Measurements from ENCODE around the gene OCIAD2.
A peak's percentile ranks its signal among the peaks of the same experiment; 100 is the strongest.

OCIAD2 gene, protein sequence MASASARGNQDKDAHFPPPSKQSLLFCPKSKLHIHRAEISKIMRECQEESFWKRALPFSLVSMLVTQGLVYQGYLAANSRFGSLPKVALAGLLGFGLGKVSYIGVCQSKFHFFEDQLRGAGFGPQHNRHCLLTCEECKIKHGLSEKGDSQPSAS

DNA sequence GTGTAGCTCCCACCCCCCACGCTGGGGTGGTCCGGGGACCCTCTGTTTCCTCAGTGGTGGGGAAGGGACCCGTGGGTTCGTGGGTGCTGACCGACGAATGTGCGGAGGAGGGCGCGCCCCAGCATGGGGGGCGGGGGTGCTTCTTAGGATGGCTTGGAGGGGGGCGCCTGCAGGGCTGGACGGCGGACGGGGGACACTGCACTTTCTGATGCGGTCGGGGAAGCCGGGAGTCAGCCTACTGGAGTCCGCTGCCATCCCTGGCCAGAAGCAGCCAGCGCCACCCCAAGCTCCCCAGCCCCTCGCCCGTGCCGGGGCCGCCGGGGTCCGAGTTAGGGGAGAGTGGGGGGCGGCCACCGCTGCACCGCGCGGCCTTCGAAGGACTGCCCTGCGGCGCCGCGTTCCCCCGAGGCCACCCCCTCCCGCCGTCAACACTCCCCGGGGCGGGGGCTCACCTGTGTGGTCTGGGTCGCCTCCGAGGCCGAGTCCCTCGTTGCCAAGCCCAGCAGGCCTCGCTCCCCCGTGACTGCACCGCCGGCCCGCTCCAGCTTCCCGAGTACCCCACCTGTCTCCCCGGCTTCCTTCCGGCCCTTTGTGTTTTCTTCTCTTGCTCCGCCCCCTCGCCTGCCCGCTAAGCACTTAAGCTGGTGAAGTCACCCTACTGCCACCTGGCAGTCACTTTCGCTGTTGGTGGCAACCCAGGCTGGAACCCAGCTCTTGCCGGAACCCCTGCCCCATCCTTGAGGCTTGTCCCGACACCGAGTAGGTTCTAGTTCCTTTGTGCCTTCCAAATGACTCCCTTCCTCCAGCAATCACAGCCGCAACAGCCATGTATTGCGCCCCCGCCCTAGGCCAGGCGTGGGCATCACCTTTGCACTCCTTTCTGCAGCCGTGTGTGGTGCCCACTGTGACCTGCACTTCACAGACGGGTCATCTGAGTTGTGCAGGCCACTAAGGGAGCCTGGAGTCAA, at the start of gene OCIAD2:
Gene OCIAD2, minus strand, starts transcription at position 569 of the 968 bp plus-strand sequence. CDS start 2,225 bp downstream, outside the sequence.
- Histone ChIP-seq H3K27me3 (ENCODE audit: insufficient read depth, low read length) (no peaks in the 10 kb centered on the region), H3K27ac (ENCODE audit: low read length) (no peak within 1 kb of the TSS), H3K4me3 (ENCODE audit: low read length) (peak within 1 kb of the TSS; percentile 62), H3K4me1 (ENCODE audit: insufficient read depth, low read length) (peaks cover 3% of the 10 kb centered on the region; the same call in 1 of the 2 replicates), H3K36me3 (ENCODE audit: insufficient read depth, low read depth, low read length) (peaks cover 25% of the 10 kb centered on the region; the same call in 1 of the 2 replicates), H3K9ac (ENCODE audit: low read depth, low read length) (peak within 1 kb of the TSS; percentile 55; the same call in 1 of the 2 replicates), H3K9me3 (ENCODE audit: insufficient read depth, low read depth, low read length) (no peaks in the 10 kb centered on the region)

- H3K9ac ChIP-seq (ENCODE audit: low read depth, low read length): peak overlapping the region; percentile 29; the same call in 1 of the 2 replicates
- H3K4me1 ChIP-seq (ENCODE audit: insufficient read depth, low read length): peaks cover 11% of the 10 kb centered on the region; the same call in 1 of the 2 replicates
- H3K27ac ChIP-seq (ENCODE audit: low read length): no peak overlapping the region
- H3K4me3 ChIP-seq (ENCODE audit: low read length): peak overlapping the region; percentile 41
- H3K27me3 ChIP-seq (ENCODE audit: insufficient read depth, low read length): no peaks in the 10 kb centered on the region; the same call in 1 of the 2 replicates
- H3K9me3 ChIP-seq (ENCODE audit: insufficient read depth, low read depth, low read length): peaks cover 3% of the 10 kb centered on the region; the same call in 1 of the 2 replicates
- H3K36me3 ChIP-seq (ENCODE audit: insufficient read depth, low read depth, low read length): no peaks in the 10 kb centered on the region
Observed at GRCh38 chr4:48954314-48954713, 47.7 kb upstream of the OCIAD2 start.

DNA sequence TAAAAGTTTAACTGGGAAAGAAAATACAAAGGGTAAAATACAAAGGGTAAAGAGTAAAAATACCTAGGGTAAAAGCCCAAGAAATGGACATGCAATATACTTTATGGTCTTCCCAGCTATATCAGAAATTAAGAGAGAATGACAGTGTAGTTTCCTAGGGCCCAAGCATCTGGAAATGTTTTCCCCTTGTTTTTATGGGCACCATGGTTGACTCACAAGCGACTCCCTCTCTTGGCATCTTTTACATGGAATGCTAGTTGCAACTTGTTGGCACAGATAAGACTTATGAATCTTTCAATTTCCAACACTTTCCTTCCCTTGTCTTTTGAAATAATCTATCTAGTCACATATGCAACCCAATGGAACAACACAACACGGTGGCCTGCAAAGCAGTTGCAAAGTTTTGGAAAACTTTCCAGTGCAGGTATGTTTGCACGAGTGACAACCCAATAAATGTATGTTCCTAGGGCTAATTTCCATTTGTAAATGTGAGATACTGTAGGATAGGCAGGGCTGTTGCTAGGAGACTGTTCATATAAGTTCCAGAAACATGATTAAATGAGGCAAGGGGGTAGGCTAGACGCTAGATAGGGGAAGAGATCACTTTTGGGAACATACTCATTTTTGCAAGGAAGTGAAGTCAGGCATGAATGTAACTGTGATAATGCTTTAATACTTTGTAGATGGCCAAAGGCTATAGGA, 43.1 kb upstream of the OCIAD2 start:
- peaks cover 10% of the 10 kb centered on the region; the same call in 1 of the 2 replicates for H3K4me1 ChIP-seq (ENCODE audit: insufficient read depth, low read length)
- no peak overlapping the region for H3K9ac ChIP-seq (ENCODE audit: low read depth, low read length)
- peaks cover 3% of the 10 kb centered on the region; the same call in 1 of the 2 replicates for H3K9me3 ChIP-seq (ENCODE audit: insufficient read depth, low read depth, low read length)
- no peaks in the 10 kb centered on the region for H3K27me3 ChIP-seq (ENCODE audit: insufficient read depth, low read length)
- no peak overlapping the region for H3K27ac ChIP-seq (ENCODE audit: low read length)
- no peaks in the 10 kb centered on the region for H3K36me3 ChIP-seq (ENCODE audit: insufficient read depth, low read depth, low read length)
- H3K4me3 ChIP-seq (ENCODE audit: low read length): no peak overlapping the region

DNA sequence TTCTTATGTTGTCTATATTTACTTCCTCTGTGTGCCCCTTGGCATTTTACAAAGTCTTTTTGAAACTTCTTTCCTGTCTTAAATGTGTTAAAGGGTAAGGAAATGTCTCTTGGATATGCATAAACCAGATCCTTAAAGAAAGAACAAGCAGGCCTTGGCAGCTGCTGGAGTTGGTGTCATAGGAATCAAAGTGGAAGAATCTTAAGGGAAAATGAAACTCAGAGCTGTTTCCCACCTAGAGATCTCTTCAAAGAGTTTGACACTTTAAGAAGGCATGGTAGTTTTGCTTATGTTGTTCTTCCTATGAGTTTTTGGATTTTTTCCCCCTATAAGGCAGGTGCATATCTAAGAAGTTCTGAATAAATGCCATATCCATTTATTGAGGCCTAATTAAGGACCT, 42.5 kb upstream of the OCIAD2 start:
- Histone ChIP-seq H3K4me3 (ENCODE audit: low read length) (no peak overlapping the region), H3K27me3 (ENCODE audit: insufficient read depth, low read length) (no peaks in the 10 kb centered on the region), H3K4me1 (ENCODE audit: insufficient read depth, low read length) (peaks cover 7% of the 10 kb centered on the region; the same call in 1 of the 2 replicates), H3K27ac (ENCODE audit: low read length) (no peak overlapping the region), H3K9ac (ENCODE audit: low read depth, low read length) (no peak overlapping the region), H3K36me3 (ENCODE audit: insufficient read depth, low read depth, low read length) (no peaks in the 10 kb centered on the region), H3K9me3 (ENCODE audit: insufficient read depth, low read depth, low read length) (peaks cover 3% of the 10 kb centered on the region; the same call in 1 of the 2 replicates)

DNA sequence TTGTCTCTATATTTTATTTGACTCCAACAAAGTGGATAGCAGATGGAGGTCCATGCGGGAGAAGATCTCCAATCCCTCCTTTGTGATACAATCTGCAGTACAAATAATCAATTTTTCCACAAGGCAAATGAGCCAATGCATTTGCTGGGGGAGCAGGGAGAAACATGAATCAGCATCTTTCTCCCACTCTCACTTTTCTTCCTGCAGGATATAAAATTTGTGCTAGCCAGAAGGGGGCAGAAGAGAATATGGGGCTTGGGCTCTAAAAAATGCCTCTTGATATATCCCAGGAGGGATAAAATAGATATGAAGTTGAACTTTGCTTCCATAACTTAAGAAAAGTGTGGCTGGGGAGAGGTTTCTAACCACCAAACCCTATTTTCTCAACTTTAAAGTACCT, 41.2 kb upstream of the OCIAD2 start:
- Histone ChIP-seq H3K36me3 (ENCODE audit: insufficient read depth, low read depth, low read length) (no peaks in the 10 kb centered on the region), H3K27me3 (ENCODE audit: insufficient read depth, low read length) (no peaks in the 10 kb centered on the region), H3K27ac (ENCODE audit: low read length) (no peak overlapping the region), H3K9me3 (ENCODE audit: insufficient read depth, low read depth, low read length) (peaks cover 3% of the 10 kb centered on the region; the same call in 1 of the 2 replicates), H3K4me3 (ENCODE audit: low read length) (no peak overlapping the region), H3K4me1 (ENCODE audit: insufficient read depth, low read length) (peaks cover 4% of the 10 kb centered on the region; the same call in 1 of the 2 replicates), H3K9ac (ENCODE audit: low read depth, low read length) (no peak overlapping the region)

DNA sequence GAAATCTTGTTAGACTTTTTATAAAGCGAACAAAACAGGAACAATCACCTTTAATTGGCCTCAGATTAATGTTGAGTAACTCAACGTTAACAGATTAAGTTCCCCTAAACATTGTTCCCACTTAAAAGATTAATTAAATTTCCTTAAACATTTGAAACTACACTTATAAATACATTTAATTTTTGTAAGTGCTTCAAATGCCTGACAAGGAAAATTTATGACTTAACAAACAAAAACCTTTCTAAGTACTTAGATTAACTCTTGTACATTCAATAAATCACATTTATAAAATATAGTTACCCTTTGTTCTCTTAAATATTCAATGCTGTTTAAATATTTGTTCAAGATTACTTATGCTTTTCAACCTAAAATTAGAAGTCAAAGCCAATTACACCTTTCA, 39.4 kb upstream of the OCIAD2 start:
- H3K9me3 ChIP-seq (ENCODE audit: insufficient read depth, low read depth, low read length): no peaks in the 10 kb centered on the region
- no peak overlapping the region for H3K27ac ChIP-seq (ENCODE audit: low read length)
- no peak overlapping the region for H3K9ac ChIP-seq (ENCODE audit: low read depth, low read length)
- H3K4me1 ChIP-seq (ENCODE audit: insufficient read depth, low read length): peaks cover 4% of the 10 kb centered on the region; the same call in 1 of the 2 replicates
- no peak overlapping the region for H3K4me3 ChIP-seq (ENCODE audit: low read length)
- no peaks in the 10 kb centered on the region for H3K27me3 ChIP-seq (ENCODE audit: insufficient read depth, low read length)
- H3K36me3 ChIP-seq (ENCODE audit: insufficient read depth, low read depth, low read length): no peaks in the 10 kb centered on the region

DNA sequence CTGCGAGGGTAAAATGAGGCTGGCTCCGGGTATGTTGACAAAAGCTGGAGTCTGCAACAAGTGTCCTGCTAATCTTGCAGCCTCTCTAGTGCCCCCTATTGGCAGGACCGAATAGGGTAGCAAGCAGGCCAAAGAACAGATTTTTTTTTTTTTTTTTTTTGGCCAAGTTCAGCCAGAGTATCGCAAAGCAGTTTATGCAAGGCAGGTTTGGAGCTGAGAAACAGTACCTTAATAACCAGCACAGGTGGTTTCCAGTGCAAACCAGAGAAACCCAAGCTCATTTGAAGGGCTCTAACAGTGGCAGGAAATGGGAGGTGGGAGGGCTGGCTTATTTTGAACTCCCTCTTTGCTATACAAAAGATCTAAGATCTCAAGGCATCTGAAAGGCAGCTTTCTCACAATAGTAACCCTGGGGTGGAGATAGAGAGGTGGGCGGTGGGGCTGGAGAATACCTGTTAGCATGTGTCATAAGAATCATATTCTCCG, 38.2 kb upstream of the OCIAD2 start:
- Histone ChIP-seq H3K27me3 (ENCODE audit: insufficient read depth, low read length) (no peaks in the 10 kb centered on the region), H3K9ac (ENCODE audit: low read depth, low read length) (no peak overlapping the region), H3K4me3 (ENCODE audit: low read length) (no peak overlapping the region), H3K27ac (ENCODE audit: low read length) (no peak overlapping the region), H3K9me3 (ENCODE audit: insufficient read depth, low read depth, low read length) (no peaks in the 10 kb centered on the region), H3K36me3 (ENCODE audit: insufficient read depth, low read depth, low read length) (no peaks in the 10 kb centered on the region), H3K4me1 (ENCODE audit: insufficient read depth, low read length) (peaks cover 4% of the 10 kb centered on the region; the same call in 1 of the 2 replicates)

DNA sequence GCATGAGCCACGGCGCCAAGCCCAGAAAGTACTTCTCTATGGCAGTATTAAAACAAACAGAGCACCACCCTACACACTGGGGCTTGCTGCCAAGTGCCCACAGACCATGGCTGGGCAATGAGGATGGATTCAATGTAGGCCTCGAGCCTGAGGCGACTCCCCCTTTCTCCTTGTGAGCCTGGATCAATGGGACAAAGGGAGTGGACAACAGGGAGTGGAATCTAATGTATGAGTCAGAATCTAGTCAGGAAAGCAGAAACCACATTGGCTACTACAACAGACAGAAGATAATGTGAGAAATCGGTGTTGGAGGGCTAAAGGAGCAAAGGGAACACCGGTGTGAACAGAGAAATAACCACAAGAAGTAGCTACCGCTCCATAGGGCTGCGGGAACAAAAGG, 37.7 kb upstream of the OCIAD2 start:
- Histone ChIP-seq H3K4me3 (ENCODE audit: low read length) (no peak overlapping the region), H3K9ac (ENCODE audit: low read depth, low read length) (no peak overlapping the region)

GRCh38 chr4:48943387-48943786, 36.8 kb upstream of the OCIAD2 start:
- Histone ChIP-seq H3K36me3 (ENCODE audit: insufficient read depth, low read depth, low read length) (no peaks in the 10 kb centered on the region), H3K9ac (ENCODE audit: low read depth, low read length) (no peak overlapping the region), H3K4me3 (ENCODE audit: low read length) (no peak overlapping the region), H3K27ac (ENCODE audit: low read length) (no peak overlapping the region), H3K4me1 (ENCODE audit: insufficient read depth, low read length) (peaks cover 4% of the 10 kb centered on the region; the same call in 1 of the 2 replicates), H3K27me3 (ENCODE audit: insufficient read depth, low read length) (no peaks in the 10 kb centered on the region), H3K9me3 (ENCODE audit: insufficient read depth, low read depth, low read length) (no peaks in the 10 kb centered on the region)

More for the DNA sequence above, 37.7 kb upstream of the OCIAD2 start:
- H3K27me3 ChIP-seq (ENCODE audit: insufficient read depth, low read length): no peaks in the 10 kb centered on the region
- H3K27ac ChIP-seq (ENCODE audit: low read length): no peak overlapping the region
- H3K9me3 ChIP-seq (ENCODE audit: insufficient read depth, low read depth, low read length): no peaks in the 10 kb centered on the region
- peaks cover 4% of the 10 kb centered on the region; the same call in 1 of the 2 replicates for H3K4me1 ChIP-seq (ENCODE audit: insufficient read depth, low read length)
- no peaks in the 10 kb centered on the region for H3K36me3 ChIP-seq (ENCODE audit: insufficient read depth, low read depth, low read length)

DNA sequence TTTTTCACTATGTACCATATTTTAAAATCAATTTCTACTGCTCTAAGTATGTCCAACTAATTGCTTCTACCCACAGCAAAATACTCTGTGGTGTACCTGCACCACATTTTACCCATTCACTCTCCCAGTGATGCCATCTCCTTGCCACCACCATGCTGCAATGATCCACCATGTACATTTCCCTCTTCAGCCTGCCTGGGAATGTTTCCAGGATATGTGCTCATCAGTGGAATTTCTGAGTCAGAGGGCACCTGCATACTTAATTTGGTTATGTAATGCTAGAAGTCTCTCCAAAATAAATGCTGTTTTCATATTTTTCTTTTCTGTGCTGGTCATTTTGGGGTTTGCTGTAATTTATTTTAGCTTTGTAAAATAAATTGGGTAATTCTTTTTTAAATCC, 33.2 kb upstream of the OCIAD2 start:
- peaks cover under 1% of the 10 kb centered on the region; the same call in 1 of the 2 replicates for H3K4me1 ChIP-seq (ENCODE audit: insufficient read depth, low read length)
- no peaks in the 10 kb centered on the region for H3K9me3 ChIP-seq (ENCODE audit: insufficient read depth, low read depth, low read length)
- H3K4me3 ChIP-seq (ENCODE audit: low read length): no peak overlapping the region
- no peak overlapping the region for H3K27ac ChIP-seq (ENCODE audit: low read length)
- H3K36me3 ChIP-seq (ENCODE audit: insufficient read depth, low read depth, low read length): no peaks in the 10 kb centered on the region
- H3K27me3 ChIP-seq (ENCODE audit: insufficient read depth, low read length): no peaks in the 10 kb centered on the region
- no peak overlapping the region for H3K9ac ChIP-seq (ENCODE audit: low read depth, low read length)

- no peak overlapping the region for H3K27ac ChIP-seq (ENCODE audit: low read length)
- H3K36me3 ChIP-seq (ENCODE audit: insufficient read depth, low read depth, low read length): no peaks in the 10 kb centered on the region
- no peaks in the 10 kb centered on the region for H3K4me1 ChIP-seq (ENCODE audit: insufficient read depth, low read length)
- no peak overlapping the region for H3K4me3 ChIP-seq (ENCODE audit: low read length)
- H3K27me3 ChIP-seq (ENCODE audit: insufficient read depth, low read length): no peaks in the 10 kb centered on the region
- no peak overlapping the region for H3K9ac ChIP-seq (ENCODE audit: low read depth, low read length)
- H3K9me3 ChIP-seq (ENCODE audit: insufficient read depth, low read depth, low read length): no peaks in the 10 kb centered on the region
Observed at GRCh38 chr4:48938831-48939230, 32.3 kb upstream of the OCIAD2 start.

Data from iPS-20b (cell line).